Breast epithelium (tissue), 3 donors: ENCODE measurements around the gene ST6GALNAC1.

Experiments
- POLR2A ChIP-seq: fragments of 450-650 bp; IDR thresholded peaks from one replicate; pipeline ENCODE4 v1.6.1; 2016; ENCODE audit warnings: antibody characterized with exemption, mild to moderate bottlenecking, moderate library complexity
- POLR2AphosphoS5 ChIP-seq, 3 donors: sonication (generic); formaldehyde crosslinking; IDR thresholded peaks; one replicate each; pipeline ENCODE4 v1.6.1; 2017; ENCODE audit warnings: antibody characterized with exemption in 3 of 3
- TF ChIP-seq, protein P1 (sequence below), 3 donors: fragments of 450-650 bp; IDR thresholded peaks; one replicate each; pipeline ENCODE4 v1.5.1; 2016 to 2017; ENCODE audit warnings: antibody characterized with exemption in 3 of 3, mild to moderate bottlenecking in 3 of 3, moderate library complexity in 3 of 3

DNA sequence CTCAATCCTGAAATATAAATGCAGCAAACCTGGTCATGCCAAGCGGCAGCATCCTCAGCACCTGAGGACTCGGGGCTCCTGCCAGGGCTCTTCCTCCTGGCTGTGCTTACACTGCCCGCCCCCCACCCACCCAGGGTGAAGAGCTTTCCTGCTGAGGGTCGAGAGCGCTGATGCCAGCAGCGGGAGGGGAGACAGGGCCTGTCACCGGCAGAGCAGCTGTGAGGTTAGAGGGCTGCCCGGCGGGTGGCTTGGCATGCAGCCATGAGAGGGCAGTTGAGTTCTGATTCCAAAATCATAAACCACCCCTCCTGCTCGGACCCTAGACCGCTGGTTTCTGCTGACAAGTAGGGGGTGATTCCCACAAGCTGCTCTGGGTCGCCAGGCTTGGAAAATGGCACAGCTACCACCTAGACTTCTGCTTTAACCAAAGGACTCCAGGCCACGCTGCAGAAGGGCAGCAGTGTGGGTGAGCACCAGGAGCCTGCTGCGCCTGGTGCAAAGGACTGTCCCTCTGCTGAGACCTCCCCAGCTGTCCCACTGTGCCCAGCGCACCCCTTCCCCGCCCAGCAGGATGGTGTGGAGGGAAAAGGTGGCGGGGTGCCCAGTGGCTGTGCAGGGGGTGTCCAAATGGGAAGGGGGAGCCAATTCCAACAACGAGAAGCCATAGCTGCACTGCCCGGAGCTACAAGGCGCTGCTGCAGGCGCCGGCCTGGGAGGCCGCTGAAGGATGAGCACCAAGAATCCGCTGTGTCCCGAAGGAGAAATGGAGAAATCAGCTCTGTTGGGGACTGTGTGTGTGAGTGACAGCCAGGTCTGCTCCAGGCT, 40.6 kb upstream of the ST6GALNAC1 start:
- TF ChIP-seq POLR2AphosphoS5 (IDR thresholded peaks at IDR 0.05): no peak
- no peak for TF ChIP-seq POLR2A
- TF ChIP-seq, protein P1, sequence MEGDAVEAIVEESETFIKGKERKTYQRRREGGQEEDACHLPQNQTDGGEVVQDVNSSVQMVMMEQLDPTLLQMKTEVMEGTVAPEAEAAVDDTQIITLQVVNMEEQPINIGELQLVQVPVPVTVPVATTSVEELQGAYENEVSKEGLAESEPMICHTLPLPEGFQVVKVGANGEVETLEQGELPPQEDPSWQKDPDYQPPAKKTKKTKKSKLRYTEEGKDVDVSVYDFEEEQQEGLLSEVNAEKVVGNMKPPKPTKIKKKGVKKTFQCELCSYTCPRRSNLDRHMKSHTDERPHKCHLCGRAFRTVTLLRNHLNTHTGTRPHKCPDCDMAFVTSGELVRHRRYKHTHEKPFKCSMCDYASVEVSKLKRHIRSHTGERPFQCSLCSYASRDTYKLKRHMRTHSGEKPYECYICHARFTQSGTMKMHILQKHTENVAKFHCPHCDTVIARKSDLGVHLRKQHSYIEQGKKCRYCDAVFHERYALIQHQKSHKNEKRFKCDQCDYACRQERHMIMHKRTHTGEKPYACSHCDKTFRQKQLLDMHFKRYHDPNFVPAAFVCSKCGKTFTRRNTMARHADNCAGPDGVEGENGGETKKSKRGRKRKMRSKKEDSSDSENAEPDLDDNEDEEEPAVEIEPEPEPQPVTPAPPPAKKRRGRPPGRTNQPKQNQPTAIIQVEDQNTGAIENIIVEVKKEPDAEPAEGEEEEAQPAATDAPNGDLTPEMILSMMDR (IDR thresholded peaks at IDR 0.05): no peak
